GM18909 (cell line): ENCODE measurements around the gene MAP2K1.
"Not testable (repeated sequence)": the region's sequence is repeated elsewhere in the genome, so short reads cannot be mapped to it uniquely, and the experiment has no call there.

Experiments
- ATAC-seq: cut with Tn5 transposase; IDR thresholded peaks from one replicate; pipeline ENCODE4 v1.9.1; 2021; ENCODE audit warnings: mild to moderate bottlenecking; ENCODE audit not compliant: unreplicated experiment, poor library complexity

MAP2K1 gene

GRCh38 chr15:66498501-66499386 is 112.0 kb downstream of the MAP2K1 start:
- no peak for ATAC-seq

GRCh38 chr15:66500346-66500745 is 113.6 kb downstream of the MAP2K1 start:
- not testable (repeated sequence) for ATAC-seq

GRCh38 chr15:66502491-66502890 is 115.8 kb downstream of the MAP2K1 start:
- ATAC-seq = no peak

DNA sequence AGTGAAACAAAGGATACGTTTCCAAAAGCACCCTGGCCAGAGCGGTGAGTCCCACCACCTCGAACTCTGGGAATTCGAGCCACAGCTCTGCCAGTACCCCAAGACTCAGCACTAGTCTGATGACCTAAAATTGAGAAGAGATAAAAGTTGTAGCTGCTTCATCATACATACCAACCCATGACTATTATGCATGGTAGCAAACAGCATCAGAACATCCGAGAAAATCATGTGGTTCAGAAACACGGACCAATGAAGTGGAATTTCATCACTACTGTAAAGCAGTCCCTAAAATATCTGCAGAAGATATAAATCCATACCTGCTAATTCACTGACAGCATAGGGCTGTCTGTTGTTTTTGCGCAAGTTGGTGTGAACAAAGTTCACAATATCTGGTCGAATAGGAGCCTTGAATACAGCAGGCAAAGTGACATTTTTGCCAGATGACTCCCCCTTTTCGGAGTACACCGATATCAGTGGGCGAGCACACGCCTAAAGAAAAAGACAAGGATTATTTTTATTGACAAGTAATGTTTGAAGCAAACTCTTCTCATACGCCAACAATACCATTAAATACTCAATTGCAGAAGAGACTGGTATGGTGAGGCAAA is 116.4 kb downstream of the MAP2K1 start:
- ATAC-seq = not testable (repeated sequence)

- ATAC-seq = no peak
Measured at GRCh38 chr15:66503780-66504562, 117.3 kb downstream of the MAP2K1 start.

DNA sequence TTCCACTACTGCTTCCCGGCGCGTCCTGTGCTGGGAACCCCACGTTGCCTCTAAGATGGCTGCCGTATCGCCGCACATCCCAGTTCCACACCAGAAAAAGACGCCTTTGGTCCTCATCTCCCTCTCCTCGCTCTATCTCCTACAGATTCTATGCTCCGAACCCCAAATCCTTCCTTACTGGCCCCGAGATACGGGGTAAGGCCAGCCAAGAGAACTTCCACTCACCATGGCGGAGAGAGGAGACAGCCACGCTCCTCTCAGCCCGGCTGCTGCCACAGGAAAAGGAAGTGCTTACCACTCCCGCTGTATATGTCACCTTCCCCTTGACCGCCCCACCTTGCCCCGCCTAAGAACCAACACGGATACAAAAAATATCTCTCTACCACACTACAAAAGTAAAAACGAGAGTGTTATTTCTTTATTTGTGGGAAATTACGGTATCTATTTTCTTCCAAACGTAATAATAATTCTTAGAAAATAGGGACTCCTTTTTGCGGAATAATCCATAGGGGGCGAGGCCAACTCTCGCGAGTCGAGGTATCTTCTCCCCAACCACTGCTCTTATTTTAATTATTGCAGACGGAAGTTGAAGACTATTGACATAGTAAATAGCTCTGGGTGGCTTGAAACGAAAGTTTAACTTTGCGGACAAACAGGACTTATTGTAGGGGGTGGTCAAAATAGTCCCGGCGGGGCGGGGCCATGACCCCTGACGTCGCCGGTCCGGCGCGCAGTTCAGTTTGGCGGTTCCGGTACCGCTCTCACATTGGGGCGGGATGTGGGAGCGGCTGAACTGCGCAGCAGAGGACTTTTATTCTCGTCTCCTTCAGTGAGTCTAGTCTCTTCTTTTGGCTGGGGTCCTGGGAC is 118.1 kb downstream of the MAP2K1 start, which contains the start of the genes RPL4 and ZWILCH:
TSS of gene RPL4 (minus strand) at position 293 of the 867 bp plus-strand sequence. CDS start at position 228, 65 bp downstream.
TSS of gene ZWILCH (plus strand) at position 764 of the 867 bp plus-strand sequence. CDS start at position 777, 13 bp downstream.
- peak; percentile 80 for ATAC-seq

- peak; percentile 23 for ATAC-seq
Measured at GRCh38 chr15:66505430-66505811, 118.7 kb downstream of the MAP2K1 start.

DNA sequence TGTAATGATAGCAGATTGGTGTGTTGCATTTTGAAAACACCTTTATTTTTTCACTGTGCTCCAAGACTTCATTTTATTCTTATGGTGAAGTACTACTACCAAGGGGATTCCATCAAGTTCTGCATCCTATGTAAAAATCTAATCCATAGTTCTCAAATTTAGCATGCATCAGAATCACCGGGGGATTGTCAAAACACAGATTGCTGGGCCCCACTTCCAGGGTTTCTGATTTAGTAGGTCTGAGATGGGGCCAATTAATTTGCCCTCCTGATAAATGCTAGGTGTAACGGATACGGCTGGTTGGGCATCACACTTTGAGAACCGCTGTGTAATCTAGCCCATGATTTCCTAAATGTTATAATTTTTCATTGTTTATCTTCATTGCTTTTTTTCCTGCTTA is 119.1 kb downstream of the MAP2K1 start:
- no peak for ATAC-seq

DNA sequence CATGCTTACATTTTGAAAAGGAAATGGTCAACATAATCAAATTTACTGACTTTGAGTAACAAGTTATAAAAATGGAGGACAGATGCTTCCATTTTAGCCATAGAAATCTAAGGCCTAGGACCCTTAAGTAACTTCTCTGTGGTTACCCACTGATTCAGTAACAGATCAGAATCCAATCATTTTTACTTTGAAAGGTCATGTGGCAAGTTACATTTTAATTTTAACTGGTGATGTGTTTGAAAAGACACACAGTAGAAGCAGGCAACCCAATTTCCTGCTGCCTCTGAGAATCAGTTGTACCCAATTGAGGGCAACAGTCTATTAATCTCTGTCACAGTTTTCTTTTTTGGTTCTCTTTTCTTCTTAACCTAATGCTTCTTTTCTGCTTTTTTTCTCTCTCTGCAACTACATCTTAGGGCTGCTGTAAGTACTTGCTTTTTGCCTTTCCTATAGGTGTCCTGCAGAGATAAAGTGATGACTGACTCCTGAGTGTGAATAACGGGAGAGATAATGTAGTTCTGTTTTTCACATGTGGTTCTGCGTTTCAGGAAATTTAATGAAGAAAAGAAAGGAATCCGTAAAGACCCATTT is 121.7 kb downstream of the MAP2K1 start:
- no peak for ATAC-seq

DNA sequence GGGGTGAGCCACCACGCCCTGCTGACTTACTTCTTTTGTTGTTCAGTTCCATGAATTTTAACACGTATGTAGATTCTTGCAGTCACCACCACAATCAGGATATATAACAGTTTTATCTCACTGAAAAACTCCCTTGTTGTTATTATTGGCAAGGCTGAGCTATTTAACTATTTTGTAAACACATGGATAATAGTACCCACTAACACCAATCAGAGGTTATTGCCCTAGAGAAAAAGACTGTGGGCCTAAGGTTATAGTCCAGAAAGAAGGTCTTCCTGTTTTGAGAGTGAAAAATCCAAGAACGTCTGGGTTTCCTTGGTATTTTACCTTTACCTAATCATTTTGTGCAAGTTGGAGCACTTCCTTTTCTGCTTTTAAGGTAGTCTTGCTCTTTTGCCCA is 127.9 kb downstream of the MAP2K1 start:
- no peak for ATAC-seq

- no peak for ATAC-seq
Measured at GRCh38 chr15:66515901-66516322, 129.2 kb downstream of the MAP2K1 start.

DNA sequence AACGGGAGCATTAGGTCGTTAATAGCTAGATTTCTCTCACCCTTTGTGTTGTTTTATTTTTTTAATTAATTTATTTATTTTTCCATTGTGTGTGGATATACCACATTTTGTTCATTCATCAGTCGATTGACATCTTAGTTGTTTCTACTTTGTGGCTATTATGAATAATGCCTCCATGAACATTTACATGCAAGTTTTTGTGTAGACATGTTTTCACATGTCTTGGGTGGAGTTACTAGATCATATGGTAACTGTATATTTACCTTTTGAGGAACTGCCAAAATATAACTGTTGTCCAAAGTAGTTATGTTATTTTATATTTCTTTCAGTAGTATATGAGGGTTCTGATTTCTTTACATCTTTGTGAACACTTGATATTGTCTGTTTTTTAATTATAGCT is 137.2 kb downstream of the MAP2K1 start:
- no peak for ATAC-seq

- no peak for ATAC-seq
Measured at GRCh38 chr15:66524838-66525237, 138.1 kb downstream of the MAP2K1 start.

- no peak for ATAC-seq
Measured at GRCh38 chr15:66535056-66535455, 148.3 kb downstream of the MAP2K1 start.
